ENCODE results near the gene SLC7A4.

The SLC7A4 gene

DNA sequence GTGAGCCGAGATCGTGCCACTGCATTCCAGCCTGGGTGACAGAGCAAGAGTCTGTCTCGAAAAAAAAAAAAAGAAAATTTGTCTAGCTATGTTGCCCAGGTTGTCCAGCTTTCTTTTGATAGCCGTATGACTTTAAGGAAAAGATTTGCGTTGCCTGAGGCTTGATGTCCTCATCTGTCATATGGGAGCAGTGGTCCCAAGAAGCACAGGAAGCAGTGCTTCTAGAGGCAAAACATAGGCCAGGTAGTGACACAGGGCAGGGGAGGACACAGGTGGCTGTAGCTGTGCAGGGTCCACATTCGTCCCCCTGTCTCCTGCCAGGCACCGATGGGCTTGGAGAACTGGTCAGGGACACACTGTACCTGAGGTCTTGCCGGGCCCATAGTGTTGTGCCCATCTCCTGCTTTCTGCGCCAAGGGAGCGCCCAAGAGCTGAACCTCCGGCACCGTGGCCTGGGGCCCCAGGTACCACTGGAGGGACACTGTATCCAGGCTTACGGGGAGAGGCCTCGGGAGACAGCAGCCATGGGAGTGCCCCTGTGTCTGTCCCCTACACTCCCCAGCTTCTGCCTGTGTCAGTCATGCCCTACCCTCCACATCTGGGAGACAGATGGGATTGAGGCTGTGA, 14.8 kb upstream of the SLC7A4 start:
- TF ChIP-seq, protein P1, sequence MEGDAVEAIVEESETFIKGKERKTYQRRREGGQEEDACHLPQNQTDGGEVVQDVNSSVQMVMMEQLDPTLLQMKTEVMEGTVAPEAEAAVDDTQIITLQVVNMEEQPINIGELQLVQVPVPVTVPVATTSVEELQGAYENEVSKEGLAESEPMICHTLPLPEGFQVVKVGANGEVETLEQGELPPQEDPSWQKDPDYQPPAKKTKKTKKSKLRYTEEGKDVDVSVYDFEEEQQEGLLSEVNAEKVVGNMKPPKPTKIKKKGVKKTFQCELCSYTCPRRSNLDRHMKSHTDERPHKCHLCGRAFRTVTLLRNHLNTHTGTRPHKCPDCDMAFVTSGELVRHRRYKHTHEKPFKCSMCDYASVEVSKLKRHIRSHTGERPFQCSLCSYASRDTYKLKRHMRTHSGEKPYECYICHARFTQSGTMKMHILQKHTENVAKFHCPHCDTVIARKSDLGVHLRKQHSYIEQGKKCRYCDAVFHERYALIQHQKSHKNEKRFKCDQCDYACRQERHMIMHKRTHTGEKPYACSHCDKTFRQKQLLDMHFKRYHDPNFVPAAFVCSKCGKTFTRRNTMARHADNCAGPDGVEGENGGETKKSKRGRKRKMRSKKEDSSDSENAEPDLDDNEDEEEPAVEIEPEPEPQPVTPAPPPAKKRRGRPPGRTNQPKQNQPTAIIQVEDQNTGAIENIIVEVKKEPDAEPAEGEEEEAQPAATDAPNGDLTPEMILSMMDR (IDR thresholded peaks at IDR 0.05; ENCODE audit: borderline replicate concordance, control extremely low read depth, extremely low read depth, insufficient read depth, missing control alignments), result no peak
- in situ Hi-C loops (cut with MboI; ENCODE audit: low sequenced_read_pairs, unreplicated experiment), result no loop called here
- peak; percentile 24 for DNase-seq (ENCODE audit: low spot score)

DNA sequence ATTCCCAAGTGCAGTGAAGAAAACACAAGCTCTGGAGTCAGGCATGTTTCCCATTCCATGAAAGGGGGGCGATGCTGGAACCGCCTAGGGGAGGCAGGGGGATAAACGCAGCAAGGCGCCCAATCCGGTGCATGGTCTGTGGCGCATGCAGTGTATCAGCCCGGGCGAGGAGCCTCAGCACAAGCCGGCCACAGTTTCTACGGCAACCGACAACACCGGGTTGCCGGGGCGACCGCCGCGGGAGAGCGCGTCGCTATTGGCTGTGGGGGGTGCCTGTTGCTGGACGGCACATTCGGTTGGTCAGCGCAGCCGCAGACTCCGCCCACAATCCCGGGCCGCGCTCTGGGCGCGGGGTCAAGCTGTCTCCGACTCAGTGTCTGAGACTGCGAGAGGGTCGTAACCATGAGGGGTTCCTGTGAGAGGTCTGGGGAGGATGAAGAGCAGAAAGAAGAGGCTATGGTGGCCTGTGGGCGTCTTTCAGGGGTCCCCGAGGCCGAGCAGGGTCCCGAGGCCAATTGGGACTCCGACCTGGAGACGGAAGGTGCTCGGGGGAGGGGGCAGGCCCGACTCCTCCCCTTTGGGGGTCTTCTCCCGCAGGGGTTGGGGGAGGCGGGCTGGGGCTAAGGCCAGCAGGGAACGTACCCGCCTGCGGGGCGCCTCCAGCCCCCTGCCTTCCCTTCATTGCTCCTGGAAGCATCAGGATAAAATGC, 13.4 kb upstream of the SLC7A4 start, which contains the start of gene LRRC74B:
LRRC74B (plus strand) TSS at position 362 of the 710 bp plus-strand sequence; CDS start at position 403, 41 bp downstream.
- in situ Hi-C loops (cut with MboI; ENCODE audit: low sequenced_read_pairs, unreplicated experiment), result no loop called here
- TF ChIP-seq, protein P1 (IDR thresholded peaks at IDR 0.05; ENCODE audit: borderline replicate concordance, control extremely low read depth, extremely low read depth, insufficient read depth, missing control alignments), result no peak
- DNase-seq (ENCODE audit: low spot score), result peak; percentile 98

DNA sequence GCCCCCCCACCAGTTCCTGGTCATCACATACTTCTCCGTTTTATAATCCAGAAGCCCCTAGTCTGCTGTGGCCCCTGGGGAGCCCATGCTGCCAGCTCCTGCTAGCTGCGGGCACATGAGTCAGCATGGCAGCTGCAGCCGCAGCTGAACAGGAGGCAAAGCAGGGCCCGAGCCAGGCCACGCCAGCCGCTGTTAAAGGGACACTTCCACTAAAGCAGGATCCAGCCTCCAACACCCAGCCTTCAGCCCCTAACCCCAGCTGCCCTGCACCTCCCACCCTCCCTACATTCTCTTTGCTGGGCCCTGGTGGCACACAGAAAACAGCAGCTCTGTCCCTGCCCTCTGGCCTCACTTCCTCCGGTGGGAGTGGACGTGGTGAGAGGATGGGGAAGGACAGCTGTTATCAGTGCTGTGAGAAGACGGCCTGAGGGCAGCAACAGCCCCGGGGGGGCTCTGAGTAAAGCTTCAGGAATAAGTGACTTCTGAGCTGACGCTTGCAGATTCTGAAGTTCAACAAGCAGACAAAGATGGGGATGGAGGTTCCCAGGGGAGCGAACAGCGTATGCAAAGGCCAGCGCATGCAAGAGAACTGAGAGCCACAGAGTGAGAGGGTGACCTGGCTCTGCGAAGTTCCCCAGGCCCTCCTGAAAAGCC, 12.7 kb upstream of the SLC7A4 start:
- in situ Hi-C loops (cut with MboI; ENCODE audit: low sequenced_read_pairs, unreplicated experiment), result no loop called here
- no peak for DNase-seq (ENCODE audit: low spot score)
- TF ChIP-seq, protein P1 (IDR thresholded peaks at IDR 0.05; ENCODE audit: borderline replicate concordance, control extremely low read depth, extremely low read depth, insufficient read depth, missing control alignments), result no peak

DNA sequence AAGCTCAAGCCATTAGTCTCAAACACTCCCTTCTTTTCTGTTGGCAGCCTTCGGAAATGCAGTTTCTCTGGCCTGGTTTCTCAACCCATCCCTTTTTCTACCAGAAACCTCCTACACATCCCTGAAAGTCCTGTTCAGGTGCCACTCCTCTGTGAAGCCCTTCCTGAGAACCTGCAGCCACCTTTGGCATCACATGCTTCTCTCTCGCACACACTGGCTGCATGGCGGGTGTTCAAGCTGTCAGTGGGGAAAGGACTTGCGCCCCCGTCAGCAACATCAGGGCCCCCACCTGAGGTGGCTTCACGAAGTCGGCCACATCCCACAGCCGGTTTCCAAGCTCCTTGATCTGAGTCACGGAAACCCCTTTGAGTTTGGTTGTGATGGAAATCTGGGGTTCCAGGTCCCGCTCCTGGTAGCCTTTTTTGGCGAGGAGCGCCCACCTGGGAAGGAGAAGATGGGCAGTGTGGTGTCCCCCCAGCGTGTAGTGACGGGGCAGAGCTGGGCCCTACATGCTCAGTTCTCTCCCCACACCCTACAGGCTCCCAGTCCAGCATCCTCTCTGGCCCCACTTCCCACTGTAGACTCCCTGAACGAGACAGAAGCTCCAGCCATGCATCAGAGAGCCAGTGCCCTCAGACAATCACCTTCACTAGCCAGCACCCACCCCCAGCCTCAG, 11.6 kb upstream of the SLC7A4 start:
- TF ChIP-seq, protein P1 (IDR thresholded peaks at IDR 0.05; ENCODE audit: borderline replicate concordance, control extremely low read depth, extremely low read depth, insufficient read depth, missing control alignments), result no peak

DNA sequence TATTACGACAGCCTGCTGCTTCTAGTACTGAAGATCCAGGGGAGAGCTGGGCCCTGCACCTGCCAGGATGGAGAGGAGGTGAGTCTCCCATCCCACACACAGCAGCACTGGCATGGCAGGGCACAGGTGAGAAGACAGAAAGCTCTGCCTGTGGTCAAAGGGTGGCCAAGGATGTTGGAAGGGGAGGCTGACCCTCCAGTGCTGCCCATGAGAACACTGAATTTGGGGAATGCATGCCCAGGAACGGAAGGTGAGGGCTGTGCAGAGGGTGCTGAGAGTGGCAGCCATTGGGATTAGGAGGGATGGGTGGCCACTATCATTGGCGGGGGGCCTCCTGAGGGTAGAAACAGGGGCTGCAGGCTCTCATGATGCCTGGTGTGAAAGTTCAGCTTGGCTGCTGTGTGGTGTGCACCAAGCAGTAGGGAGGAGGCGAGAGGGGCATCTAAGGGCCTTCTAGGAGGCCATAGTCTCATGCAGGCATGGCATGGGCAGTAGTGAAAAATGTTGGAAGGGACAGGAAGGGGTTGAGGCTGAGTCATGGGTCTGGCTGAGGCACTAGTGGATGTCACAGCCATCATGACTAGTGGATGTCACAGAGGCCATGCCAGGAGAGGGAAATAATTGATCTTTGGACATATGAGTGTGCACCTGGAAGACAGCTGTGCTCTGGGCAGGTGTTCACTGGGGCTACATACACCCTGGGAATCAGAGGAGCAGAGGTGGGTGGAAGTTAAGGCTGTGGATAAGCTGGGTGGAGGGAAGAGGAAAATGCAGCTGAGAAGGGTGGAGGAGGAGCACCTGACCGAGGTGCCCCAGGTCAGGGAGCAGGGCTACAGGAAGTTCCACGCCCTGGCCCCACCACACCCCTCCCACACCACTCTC, 10.9 kb upstream of the SLC7A4 start:
- in situ Hi-C loops (cut with MboI; ENCODE audit: low sequenced_read_pairs, unreplicated experiment), result no loop called here
- DNase-seq (ENCODE audit: low spot score), result peak; percentile 15
- TF ChIP-seq, protein P1 (IDR thresholded peaks at IDR 0.05; ENCODE audit: borderline replicate concordance, control extremely low read depth, extremely low read depth, insufficient read depth, missing control alignments), result no peak

More for the DNA sequence above, 11.6 kb upstream of the SLC7A4 start:
- in situ Hi-C loops (cut with MboI; ENCODE audit: low sequenced_read_pairs, unreplicated experiment), result no loop called here
- peak; percentile 15 for DNase-seq (ENCODE audit: low spot score)
